PC-9 (cell line): ENCODE measurements around the gene HIPK1. TPM values are rescaled to one million over a fixed set of nuclear protein-coding genes. Genes with fewer than 3 reads are reported as not detected.

Source experiments
- BruUV-seq: library from RNA; stranded (reverse); fragments of 400-500 nt; replicated peaks from 2 replicates; lab custom pipeline; 2021; lab: Mats Ljungman, UMichigan
- CTCF ChIA-PET: fragments of 300-600 bp; sonication (Branson Sonifier 250); formaldehyde crosslinking; loops from one replicate; lab custom pipeline; 2022; ENCODE audit warnings: antibody characterized with exemption; lab: Charles Lee
- POLR2A ChIA-PET: fragments of 300-600 bp; sonication (Branson Sonifier 250); formaldehyde crosslinking; loops from one replicate; lab custom pipeline; 2022; ENCODE audit warnings: antibody characterized with exemption; ENCODE audit not compliant: unreplicated experiment; lab: Charles Lee
- DNase-seq, 2 experiments: peaks; one replicate each; pipeline versions ENCODE4 v3.0.0 to v3.0.0-alpha.2; 2015 to 2022; ENCODE audit warnings: mixed read lengths in 1 of 2
- H2AFZ ChIP-seq: fragments of 200-600 bp; sonication (generic); 2 replicates; pipeline ENCODE4 v1.8.1; 2017; ENCODE audit warnings: antibody characterized with exemption
- H3F3A ChIP-seq: fragments of 200-600 bp; sonication (generic); 2 replicates; pipeline ENCODE4 v1.8.1; 2017; ENCODE audit warnings: antibody characterized with exemption, mild to moderate bottlenecking, low read depth; ENCODE audit not compliant: insufficient read depth
- H3K27ac ChIP-seq: fragments of 200-600 bp; sonication (generic); 2 replicates; pipeline ENCODE4 v1.6.1; 2016; ENCODE audit warnings: mixed run types
- H3K27me3 ChIP-seq: fragments of 200-600 bp; sonication (generic); 2 replicates; pipeline ENCODE4 v1.6.1; 2016; ENCODE audit warnings: low read depth, mixed run types; ENCODE audit not compliant: insufficient read depth
- H3K36me3 ChIP-seq: fragments of 200-600 bp; sonication (generic); 2 replicates; pipeline ENCODE4 v1.6.1; 2016; ENCODE audit warnings: low read depth, mixed run types
- H3K4me1 ChIP-seq: fragments of 200-600 bp; sonication (generic); replicated peaks from 2 replicates; pipeline ENCODE4 v1.6.1; 2016; ENCODE audit warnings: mixed run types; ENCODE audit not compliant: insufficient read depth
- H3K4me2 ChIP-seq: fragments of 200-600 bp; sonication (generic); 2 replicates; pipeline ENCODE4 v1.6.1; 2017; ENCODE audit warnings: mixed run types
- H3K4me3 ChIP-seq: fragments of 200-600 bp; sonication (generic); 2 replicates; pipeline ENCODE4 v1.6.1; 2016; ENCODE audit warnings: mixed run types
- H3K79me2 ChIP-seq: fragments of 200-600 bp; sonication (generic); 2 replicates; pipeline ENCODE4 v1.6.1; 2017; ENCODE audit warnings: low read depth, mixed run types
- H3K9me2 ChIP-seq: fragments of 200-600 bp; sonication (generic); 2 replicates; pipeline ENCODE4 v1.8.1; 2017; ENCODE audit warnings: mild to moderate bottlenecking; ENCODE audit not compliant: insufficient read depth
- H3K9me3 ChIP-seq: fragments of 200-600 bp; sonication (generic); 2 replicates; pipeline ENCODE4 v1.8.1; 2016; ENCODE audit warnings: low read depth; ENCODE audit not compliant: insufficient read depth
- H4K20me1 ChIP-seq: fragments of 200-600 bp; sonication (generic); 2 replicates; pipeline ENCODE4 v1.8.1; 2017; ENCODE audit not compliant: insufficient read depth
- EZH2 ChIP-seq: fragments of 200-600 bp; sonication (generic); IDR thresholded peaks from 2 replicates; pipeline ENCODE4 v1.8.0; 2017; ENCODE audit warnings: antibody characterized with exemption, low read depth
- intact Hi-C: fragments of 100-400 bp; cut with micrococcal nuclease; formaldehyde crosslinking; loops from one replicate; pipeline ENCODE4 v1.10.0; 2022; ENCODE audit not compliant: unreplicated experiment
- total RNA-seq: library from RNA; stranded (reverse); gene quantifications from 2 replicates; pipeline ENCODE4 v1.2.3, GENCODE V29; 2021
- TF ChIP-seq, protein P1 (sequence below): fragments of 200-600 bp; sonication (generic); conservative IDR thresholded peaks from 2 replicates; pipeline ENCODE4 v1.6.1; 2017; ENCODE audit warnings: mixed run types, antibody characterized with exemption, mild to moderate bottlenecking, moderate library complexity

HIPK1 gene
- total RNA-seq, 1 experiment from 2014 or later, result 26.3 TPM

DNA sequence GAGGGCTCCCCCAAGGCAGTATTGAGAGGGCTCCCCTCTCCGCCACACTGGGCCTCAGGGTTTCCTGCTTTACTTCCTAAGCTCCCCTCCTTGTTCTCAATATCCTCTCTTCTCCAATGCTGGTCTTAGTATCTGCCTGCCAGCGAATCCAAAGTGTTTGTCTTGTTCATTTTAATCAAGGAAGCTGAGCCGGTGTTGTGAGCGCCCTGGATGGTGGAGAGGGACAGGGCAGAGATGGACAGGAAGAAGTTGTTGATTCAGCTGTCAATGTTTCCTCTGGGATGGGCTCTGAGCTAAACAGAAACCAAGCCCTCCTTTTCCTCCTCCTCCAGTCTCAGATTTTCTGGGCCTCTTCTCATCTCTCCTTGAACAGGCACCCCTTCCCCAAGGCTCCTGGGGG, 55.6 kb downstream of the HIPK1 start:
- Histone ChIP-seq H3K4me3 (no peak overlapping the region), H3K36me3 (no peaks in the 10 kb centered on the region), H3K27ac (no peak overlapping the region), H3K79me2 (peaks cover 8% of the 10 kb centered on the region), H3K9me2 (no peaks in the 10 kb centered on the region), H3K9me3 (no peaks in the 10 kb centered on the region), H3K4me1 (peaks cover 7% of the 10 kb centered on the region), H2AFZ (no peak overlapping the region), H3K27me3 (no peaks in the 10 kb centered on the region), H4K20me1 (no peaks in the 10 kb centered on the region), H3K4me2 (no peak overlapping the region), H3F3A (no peaks in the 10 kb centered on the region; the same call in 1 of the 2 replicates)
- intact Hi-C loops, result no loop called here
- DNase-seq, result no peak
- POLR2A ChIA-PET, result no interaction called here
- BruUV-seq, result no TSS peak
- CTCF ChIA-PET, result no interaction called here
- TF ChIP-seq EZH2, result no peak
- TF ChIP-seq, protein P1, sequence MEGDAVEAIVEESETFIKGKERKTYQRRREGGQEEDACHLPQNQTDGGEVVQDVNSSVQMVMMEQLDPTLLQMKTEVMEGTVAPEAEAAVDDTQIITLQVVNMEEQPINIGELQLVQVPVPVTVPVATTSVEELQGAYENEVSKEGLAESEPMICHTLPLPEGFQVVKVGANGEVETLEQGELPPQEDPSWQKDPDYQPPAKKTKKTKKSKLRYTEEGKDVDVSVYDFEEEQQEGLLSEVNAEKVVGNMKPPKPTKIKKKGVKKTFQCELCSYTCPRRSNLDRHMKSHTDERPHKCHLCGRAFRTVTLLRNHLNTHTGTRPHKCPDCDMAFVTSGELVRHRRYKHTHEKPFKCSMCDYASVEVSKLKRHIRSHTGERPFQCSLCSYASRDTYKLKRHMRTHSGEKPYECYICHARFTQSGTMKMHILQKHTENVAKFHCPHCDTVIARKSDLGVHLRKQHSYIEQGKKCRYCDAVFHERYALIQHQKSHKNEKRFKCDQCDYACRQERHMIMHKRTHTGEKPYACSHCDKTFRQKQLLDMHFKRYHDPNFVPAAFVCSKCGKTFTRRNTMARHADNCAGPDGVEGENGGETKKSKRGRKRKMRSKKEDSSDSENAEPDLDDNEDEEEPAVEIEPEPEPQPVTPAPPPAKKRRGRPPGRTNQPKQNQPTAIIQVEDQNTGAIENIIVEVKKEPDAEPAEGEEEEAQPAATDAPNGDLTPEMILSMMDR, result no peak

GRCh38 chr1:113986802-113987201, 57.7 kb downstream of the HIPK1 start:
- Histone ChIP-seq H3K36me3 (no peaks in the 10 kb centered on the region), H3F3A (no peaks in the 10 kb centered on the region; the same call in 1 of the 2 replicates), H3K27me3 (no peaks in the 10 kb centered on the region), H3K79me2 (no peaks in the 10 kb centered on the region), H3K4me2 (no peak overlapping the region), H2AFZ (no peak overlapping the region), H3K27ac (no peak overlapping the region), H3K4me1 (no peaks in the 10 kb centered on the region), H3K4me3 (no peak overlapping the region), H3K9me2 (no peaks in the 10 kb centered on the region), H4K20me1 (no peaks in the 10 kb centered on the region), H3K9me3 (no peaks in the 10 kb centered on the region)
- no peak for DNase-seq
- TF ChIP-seq EZH2, result no peak
- TF ChIP-seq, protein P1, result no peak
- intact Hi-C loops, result no loop called here
- POLR2A ChIA-PET, result no interaction called here
- BruUV-seq, result no TSS peak
- CTCF ChIA-PET, result no interaction called here

- Histone ChIP-seq H2AFZ (no peak overlapping the region), H3K4me3 (no peak overlapping the region), H3K79me2 (no peaks in the 10 kb centered on the region), H3K4me1 (no peaks in the 10 kb centered on the region), H3K9me2 (no peaks in the 10 kb centered on the region), H4K20me1 (no peaks in the 10 kb centered on the region), H3K36me3 (no peaks in the 10 kb centered on the region), H3K9me3 (no peaks in the 10 kb centered on the region), H3K4me2 (no peak overlapping the region), H3K27me3 (no peaks in the 10 kb centered on the region), H3F3A (no peaks in the 10 kb centered on the region; the same call in 1 of the 2 replicates), H3K27ac (no peak overlapping the region)
- POLR2A ChIA-PET, result no interaction called here
- DNase-seq, result no peak
- TF ChIP-seq, protein P1, result no peak
- TF ChIP-seq EZH2, result no peak
- BruUV-seq, result no TSS peak
- CTCF ChIA-PET, result no interaction called here
- intact Hi-C loops, result no loop called here
Observed at GRCh38 chr1:113987259-113987658, 58.1 kb downstream of the HIPK1 start.
